Inflammatory macrophage treated with lipopolysaccharide for 4 hours (primary cell): Measurements from ENCODE around the gene ZNF483.
A peak's percentile ranks its signal among the peaks of the same experiment; 100 is the strongest.
"Not testable (repeated sequence)": the region's sequence is repeated elsewhere in the genome, so short reads cannot be mapped to it uniquely, and the experiment has no call there.

Experiments
- DNase-seq: peaks from one replicate; pipeline ENCODE4 v3.0.0-alpha.2; 2020

Gene ZNF483

DNA sequence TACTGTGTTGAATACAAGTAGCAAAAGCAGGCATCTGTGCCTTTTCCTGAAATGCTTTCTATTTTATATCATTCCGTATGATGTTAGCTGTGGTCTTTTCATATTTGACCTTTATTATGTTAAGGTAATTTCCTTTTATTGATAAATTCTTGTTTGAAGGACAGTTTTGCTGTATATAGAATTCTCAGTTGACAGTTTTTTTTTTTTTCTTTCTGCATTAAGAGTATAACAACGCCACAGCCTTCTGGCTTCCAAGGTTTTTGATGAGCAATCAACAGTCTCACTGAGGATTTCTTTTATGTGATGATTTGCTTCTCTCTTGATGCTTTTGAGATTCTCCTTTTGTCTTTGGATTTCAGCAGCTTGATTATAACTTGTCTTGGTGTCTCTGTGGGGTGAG, 23.6 kb downstream of the ZNF483 start:
- no peak for DNase-seq

DNA sequence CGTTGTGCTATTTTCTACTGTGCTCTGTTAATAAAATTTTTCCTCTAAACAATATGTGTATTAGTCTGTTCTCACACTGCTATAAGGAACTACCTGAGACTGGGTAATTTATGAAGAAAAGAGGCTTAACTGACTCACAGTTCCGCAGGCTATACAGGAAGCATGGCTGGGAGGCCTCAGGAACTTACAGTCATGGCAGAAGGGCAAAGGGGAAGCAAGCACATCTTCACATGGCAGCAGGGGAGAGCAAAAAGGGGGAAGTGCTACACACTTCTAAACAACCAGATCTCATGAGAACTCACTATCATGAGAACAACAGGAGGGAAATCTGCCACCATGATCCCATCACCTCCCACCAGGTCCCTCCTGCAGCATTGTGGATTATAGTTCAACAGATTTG, 30.4 kb downstream of the ZNF483 start:
- DNase-seq, result not testable (repeated sequence)

DNA sequence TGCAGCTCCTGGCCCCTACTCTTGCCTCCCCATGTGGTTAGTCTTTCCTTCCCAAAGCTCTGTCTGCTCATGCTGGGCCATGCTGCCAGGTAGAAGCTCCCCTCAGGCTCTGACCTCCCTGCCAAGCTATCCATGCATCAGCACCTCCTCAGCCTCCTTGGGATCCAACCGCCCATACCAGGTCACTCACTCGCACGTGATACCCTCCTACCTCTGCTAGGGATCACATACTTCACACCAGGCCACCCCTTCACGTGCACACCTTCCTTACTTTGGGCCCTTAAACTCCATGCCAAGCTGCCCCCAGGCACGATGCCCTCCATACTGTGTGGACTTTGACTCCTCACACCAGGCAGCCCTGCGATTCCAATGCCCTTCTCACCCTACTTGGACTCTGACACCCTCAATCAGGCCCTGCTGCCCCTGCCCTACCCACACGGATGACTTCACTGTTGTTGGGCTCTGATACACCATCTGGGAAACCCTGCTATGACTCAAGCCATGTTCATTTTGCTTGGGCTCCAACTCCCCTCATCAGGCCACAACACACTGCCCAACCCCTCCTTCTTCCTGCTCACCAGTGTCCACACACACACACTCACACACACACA, 34.1 kb downstream of the ZNF483 start:
- no peak for DNase-seq

DNA sequence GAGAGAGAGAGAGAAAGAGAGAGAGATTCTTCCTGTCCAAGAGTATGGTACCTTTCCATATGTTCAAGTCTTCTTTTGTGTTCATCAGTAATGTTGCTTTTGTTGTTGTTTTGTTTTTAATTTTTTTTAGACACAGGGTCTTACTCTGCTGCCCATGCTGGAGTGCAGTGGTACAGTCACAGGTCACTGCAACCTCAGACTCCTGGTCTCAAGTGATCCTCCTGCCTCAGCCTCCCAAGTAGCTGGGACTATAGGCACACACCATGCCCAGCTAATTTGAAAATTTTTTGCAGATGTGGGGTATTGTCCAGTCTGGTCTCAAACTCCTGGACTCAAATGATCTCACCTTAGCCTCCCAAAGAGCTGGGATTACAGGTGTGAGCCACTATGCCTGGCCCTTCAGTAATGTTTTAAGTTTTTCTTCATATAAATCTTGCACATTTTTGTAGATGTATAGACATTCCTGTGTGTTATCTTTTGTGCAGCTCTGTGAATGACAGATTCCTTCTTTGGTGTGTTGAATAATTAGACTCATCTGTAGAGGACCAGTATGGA, 36.3 kb downstream of the ZNF483 start:
- DNase-seq, result no peak

DNA sequence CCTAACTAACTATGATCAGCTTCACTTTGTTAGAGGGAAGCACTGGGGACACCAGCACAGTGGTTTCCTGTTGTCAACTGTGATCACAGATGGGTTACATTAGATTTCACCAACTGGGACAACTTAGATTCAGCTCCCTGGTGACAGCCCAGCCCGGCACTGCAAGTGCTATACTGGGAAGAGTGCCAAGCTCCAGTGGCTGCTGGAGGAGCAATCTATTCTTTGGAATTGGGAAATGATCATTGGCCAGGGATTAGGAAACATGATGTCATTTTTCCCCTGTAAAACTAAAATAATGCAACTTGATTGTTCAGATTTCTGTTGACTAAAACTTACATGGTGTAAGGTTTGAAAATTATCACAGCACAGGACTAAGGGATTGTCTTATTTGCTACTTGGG, 41.3 kb downstream of the ZNF483 start:
- DNase-seq, result no peak

DNA sequence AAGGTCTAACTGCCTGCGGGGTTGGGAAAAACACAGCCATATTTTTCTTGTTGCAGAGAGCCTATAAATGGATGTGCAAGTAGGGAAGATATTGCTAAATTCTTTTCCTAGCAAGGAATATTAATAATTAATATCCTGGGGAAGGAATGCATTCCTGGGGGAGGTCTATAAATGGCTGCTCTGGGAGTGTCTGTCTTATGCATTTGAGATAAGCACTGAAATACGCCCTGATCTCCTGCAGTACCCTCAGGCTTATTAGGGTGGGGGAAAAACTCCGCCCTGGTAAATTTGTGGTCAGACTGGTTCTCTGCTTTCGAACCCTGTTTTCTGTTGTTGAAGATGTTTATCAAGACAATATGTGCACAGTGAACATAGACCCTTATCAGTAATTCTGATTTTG, 43.1 kb downstream of the ZNF483 start:
- DNase-seq, result not testable (repeated sequence)

DNA sequence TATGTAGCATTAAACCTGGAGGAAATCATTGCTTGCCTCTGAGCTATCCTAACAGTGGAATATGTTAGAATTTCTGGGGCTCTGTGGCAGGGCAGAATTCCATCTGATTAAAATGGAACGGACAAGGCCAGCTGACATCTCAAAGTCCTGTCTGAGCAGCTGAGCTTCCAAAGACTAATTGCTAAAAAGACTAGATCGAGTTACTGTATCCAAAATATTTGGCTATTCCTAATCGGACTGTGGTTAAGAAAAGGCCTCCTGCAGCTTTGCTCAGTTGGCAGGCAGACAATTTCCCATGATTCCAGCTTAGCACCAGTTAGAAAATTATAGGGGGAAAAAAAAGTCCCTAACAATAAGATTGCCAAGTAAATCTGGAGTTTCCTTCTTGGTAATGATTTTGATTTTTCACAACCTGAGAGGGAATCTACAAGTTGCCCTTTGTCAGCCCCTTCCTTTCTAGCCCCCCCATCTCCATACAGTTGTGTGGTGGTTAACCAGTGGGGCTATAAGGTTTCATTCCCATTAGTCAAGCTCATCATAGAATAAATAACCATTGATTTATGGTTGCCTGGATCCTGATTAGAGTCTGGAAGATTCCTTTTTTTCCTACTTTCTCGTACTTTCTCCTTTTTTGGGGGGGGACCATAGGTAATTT, 48.1 kb downstream of the ZNF483 start:
- no peak for DNase-seq

DNA sequence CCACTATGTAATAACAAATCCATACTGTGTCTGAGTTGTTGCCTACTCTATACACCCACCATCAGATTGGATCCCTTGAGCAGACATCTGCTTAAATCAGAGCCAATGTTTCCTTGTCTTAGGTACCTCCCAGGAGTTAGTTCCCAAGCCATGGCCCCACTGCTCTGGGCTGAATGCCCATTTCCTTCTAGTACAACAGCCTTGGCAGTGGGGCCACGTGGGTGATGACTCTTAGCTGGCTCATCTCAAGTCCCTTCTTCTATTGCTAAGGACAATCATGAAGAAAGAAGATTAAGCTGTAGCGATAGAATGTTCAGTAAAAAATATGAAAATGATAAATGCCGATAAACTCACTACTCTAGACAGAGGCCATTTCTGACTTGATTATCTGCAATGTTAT, 57.9 kb downstream of the ZNF483 start:
- no peak for DNase-seq

DNA sequence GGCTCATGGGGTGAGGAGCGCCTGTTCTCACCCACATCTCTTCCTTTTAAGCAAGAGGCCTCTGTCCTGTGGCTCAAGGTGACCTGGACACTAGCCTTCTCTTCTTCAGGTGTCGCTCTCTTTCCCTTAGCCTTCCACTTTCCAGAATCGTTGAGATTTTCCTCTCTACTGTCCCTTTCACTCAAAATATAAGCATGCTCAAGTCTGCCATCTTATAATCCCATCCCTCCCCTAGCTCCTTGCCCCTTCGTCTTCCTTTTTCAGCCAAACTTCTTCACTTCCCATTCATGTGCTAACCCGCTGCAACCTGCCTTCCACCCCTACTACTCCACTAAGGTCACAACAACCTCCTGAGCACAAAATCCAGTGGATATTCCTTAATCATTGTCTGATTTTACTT, 61.4 kb downstream of the ZNF483 start:
- DNase-seq, result no peak

DNA sequence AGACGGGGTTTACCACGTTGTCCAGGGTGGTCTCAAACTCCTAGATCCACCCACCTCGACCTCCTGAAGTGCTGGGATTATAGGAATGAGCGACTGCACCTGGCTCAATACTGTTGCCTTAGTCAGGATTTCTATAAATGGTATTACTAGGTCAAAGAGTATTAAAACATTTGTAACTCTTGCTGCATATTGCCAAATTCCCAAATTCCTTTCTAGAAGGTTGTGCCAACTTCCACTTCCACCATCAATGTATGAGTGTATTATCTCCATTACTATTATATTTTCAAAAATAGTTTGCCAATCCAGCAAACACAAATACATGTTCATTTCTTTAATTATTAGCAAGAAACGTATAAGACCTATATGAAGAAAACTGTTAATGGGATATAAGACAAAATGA, 63.9 kb downstream of the ZNF483 start:
- no peak for DNase-seq

DNA sequence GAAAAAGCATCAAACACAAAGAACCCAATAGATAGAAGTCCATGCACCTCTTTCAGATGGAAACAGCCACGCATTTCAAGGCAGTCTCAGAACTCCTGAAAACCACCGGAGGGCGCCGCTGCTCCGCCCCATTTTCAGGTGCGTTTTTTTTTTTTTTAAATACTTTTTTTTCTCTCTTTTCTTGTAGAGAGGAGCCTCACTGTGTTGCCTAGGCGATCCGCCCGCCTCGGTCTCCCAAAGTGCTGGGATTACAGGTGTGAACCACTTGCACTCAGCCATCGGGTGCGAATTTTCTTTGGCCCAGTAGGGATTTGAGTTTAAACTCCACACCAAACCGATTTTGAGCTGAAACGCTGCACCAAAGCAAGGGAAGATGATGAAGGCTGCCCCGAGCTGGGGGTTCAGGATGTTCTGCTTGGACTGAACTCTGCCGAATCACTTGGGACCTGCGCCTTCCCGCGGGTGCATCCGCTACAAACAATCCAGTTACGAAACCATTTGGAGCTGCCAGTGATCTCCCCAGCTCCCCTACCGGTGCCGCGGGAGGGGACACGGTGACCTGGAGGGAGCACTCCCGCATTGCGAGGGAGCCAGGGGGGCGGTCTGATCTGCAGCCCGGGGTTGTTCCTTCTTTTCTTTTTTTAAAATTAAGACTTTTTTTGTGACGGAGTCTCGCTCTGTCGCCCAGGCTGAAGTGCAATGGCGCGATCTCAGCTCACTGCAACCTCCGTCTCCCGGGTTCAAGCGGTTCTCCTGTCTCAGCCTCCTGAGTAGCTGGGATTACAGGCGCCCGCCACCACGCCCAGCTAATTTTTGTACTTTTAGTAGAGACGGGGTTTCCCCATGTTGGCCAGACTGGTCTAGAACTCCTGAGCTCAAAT, 73.1 kb downstream of the ZNF483 start:
- peak; percentile 58 for DNase-seq

DNA sequence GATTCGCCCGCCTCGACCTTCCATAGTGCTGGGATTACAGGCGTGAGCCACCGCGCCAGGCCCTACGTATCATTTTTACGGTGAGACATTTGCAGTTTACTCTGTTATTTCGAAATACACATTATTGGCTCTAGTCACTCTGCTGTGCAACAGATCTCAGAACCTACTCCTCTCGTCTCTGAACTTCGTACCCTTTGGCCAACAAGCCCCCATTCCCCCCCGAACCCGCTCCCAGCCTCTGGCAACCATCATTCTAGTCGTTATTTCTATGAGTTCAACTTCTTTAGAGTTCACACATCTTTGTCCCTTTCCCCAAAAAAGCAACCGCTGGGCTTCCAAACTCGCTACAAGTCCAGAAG, 73.7 kb downstream of the ZNF483 start:
- DNase-seq, result peak; percentile 43

DNA sequence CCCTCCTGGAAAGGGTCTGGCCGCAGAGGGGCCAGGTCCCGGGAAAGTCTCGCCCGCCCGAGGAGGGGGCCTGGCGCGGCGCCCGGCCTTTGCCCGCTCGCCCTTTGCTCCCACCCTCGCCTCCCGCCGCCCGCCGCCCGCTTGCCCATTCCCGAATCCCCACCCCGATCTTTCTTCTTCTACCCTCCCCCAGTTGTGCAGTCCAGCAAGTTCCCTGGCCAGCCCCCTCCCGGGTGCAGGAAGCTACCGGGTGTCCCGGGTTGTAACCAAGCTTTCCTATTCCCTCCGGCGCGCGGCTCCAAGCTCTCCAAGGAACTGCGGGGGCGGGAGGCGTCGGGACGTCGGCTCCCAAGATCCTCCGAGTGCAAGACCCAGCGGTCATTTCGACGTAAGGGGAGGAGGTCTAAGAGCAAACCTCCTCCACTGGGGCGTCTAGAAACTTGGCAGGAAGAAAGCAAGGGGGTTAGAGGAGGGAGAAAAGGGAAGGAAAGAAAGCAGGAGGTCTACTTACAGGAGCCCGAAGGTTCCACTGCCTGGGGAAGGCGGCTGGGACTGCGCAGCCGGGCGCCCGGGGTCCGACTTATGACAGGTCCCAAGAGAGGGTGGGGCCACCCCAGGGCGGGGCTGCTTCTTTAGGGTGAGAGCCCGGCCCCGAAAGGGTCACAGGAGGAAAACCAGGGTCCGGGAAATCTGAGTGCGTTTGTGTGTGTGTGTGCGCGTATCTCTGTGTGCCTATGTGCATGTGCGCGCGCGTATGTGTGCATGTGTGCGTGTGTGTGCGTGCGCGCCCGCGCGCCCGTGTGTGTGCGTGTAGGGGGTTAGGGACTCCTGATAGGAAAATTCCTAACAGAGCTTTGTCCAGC, 74.3 kb downstream of the ZNF483 start, which contains the start of gene PTGR1:
TSS of gene PTGR1 (minus strand) at position 556 of the 863 bp plus-strand sequence. CDS start 2,225 bp downstream, outside the sequence.
- DNase-seq, result peak; percentile 83

DNA sequence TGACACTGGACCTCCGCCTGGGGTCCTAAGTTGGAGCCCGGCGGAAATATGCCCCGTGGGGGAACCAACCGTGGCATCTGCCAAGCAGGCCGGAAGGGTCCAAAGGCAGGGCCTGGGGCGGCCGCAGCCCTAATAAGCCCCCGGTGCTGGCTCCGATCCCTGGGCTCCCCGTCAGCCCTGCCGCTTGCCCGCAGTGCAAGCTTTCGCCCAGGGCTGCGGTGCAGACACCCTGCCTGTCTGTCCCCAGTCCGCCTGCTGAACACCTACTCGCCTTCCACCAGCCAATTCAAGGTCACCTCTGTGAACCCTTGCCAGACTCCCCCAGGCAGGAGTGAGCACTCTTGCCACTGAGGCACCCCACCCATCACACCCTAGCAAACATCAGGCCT, 75.0 kb downstream of the ZNF483 start:
- DNase-seq, result no peak

DNA sequence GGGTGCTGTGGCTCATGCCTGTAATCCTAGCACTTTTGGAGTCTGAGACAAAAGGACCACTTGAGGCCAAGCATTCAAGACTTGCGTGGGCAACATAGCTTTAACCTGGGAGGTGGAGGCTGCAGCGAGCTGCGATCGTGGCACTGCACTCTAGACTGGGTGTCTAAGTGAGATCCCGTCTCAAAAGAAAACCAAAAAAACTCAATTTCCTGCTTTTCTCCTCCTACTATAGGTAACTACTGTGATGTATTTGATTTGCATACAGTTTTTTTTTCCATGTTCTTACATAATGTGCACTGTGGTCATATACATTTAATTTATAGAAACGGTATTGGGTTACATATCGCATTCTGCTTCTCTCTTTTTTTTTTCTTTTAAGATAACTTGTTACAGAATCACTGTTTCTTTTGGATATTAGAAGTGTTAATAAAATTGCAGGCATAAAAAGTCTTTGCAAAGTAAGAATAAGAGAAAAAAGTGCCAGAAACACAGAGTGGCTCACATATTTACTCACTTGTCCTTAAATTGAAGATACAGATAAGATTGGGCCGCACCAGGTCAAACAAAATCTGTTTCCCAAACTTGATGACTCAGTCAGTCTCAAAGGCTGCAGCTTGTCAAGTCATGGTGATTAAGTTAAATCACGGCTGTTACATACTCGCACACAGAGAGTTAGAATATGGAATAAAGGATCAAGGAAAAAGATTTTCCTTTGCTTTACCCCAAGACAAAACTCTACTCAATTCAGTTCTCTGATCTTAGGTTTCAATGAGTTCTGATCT, 76.4 kb downstream of the ZNF483 start:
- DNase-seq, result peak; percentile 55

DNA sequence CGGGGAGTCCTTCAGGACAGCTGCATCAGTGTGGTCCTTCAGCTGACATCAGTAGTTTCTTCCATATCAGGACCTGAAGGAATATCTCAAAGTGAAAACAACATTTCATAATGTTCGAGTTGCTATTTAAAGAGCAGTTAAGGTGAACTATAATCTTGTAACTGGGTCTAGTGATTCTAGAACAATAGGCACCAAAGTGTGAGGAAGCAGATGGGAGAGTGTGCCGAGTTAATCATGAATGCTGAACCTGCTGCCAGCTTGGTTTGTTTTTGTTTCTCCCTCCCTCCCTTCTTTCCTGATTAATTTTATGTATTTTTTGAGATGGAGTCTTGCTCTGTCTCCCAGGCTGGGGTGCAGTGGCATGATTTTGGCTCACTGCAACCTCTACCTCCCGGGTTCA, 78.1 kb downstream of the ZNF483 start:
- DNase-seq, result no peak

DNA sequence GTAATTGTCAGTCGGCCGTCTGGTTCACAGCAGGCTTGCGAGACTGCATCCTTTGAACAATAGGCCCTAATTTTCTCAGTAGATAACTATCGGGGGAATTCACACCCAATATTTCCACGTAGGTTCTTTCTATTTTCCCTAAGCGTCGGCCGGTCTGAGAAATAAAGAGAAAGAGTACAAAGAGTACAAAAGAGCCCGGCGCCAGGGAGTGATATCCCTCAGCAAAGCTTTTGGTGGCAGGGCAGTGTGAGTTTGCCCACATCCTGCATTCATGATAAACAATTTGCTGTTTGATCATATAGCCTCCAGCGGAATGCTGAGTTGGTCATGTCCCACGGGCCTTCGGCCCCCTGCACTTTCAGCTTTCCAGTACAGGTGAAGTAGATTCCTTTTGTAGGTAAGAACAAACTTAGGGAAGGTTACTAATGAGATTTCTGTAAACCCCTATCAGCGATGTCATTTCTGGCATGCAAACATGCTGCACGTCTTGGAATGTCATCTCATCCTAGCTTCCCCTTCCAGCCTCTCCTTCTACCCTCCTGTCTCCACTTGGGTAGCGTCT, 79.2 kb downstream of the ZNF483 start:
- no peak for DNase-seq

DNA sequence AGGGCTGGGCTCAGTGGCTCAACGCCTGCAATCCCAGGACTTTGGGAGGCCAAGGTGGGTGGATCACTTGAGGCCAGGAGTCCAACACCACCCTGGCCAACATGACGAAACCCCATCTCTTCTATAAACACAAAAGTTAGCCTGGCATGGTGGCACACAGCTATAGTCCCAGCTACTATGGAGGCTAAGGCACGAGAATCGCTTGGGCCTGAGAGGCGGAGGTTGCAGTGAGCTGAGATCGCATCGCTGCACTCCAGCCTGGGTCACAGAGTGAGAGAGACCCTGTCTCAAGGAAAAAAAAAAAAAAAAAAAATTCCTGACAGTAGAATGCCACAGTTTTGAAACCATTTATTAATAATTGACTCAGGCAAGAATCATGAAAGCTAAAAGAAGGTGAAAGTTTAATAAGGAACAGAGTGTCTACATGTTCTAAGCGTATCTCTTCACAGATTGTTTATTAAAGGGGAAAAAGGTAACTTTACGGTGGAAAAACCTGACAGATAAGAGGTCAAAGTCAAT, 80.1 kb downstream of the ZNF483 start:
- DNase-seq, result no peak

DNA sequence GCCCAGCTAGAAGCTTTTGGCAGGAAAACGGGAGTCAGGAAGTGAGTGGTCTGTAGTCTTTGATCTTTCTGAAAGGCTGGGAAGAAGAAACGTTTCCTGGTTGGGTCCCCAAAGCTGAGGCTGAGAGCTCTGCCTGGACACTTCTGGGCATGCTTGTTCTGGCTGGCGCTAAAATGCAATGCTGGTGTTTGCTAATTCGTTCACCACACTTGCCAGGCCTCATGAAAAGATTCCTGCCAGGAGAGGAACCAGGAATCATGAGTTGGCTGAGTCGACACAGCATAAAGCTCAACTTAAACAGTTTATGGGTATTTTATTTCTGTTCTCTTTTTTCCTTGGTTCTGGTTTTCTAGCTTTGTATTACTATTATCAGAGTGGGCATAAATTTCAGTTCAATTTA, 85.2 kb downstream of the ZNF483 start:
- no peak for DNase-seq

DNA sequence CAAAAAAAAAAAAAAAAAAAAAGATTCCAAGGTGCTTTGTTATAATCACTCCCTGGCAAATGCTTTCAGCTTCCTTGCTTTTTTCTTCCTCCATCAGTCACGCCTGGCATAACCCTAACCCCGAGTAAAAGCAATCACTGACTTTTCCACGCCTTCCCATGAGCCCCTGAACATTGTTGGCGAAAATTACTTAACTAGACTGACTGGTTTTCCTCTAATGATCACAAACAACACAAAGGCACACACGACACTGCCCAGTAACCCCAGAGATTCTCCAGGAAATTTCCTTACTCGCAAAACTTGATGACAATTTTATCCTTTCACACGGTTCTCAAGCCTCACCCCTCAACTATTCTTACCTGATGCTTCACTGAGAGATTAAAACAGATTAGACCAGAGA, 85.9 kb downstream of the ZNF483 start:
- no peak for DNase-seq

DNA sequence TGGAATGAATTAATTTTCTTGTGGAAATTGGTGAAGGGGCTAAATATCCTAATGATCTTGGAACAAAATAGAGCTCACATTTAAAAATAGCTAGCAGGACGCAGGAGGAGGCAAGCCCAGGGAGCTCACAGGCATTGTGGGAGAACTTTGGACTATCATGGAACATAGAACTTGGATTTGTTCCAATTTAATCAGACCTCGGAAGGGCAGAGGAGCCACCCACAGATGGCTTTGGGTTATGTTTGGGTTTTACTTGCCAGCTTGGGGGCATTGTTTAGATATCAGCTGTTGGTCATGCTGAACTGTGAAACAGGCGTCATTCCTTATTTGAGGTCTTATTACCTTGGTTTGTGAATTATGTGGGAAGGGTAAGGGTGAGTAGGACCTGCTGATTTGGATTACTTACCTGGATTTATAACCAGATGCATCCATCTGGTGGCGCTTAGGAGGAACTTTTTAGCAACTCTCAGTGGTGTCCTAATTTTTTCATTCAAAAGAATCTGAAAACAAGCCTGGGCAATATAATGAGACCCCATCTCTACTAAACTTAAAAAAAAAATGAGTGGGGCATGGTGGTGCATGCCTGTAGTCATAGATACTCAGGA, 88.6 kb downstream of the ZNF483 start:
- DNase-seq, result no peak
